AG08395 (cell line): Measurements from ENCODE around the gene CAPN11.

ENCODE experiments used
- DNase-seq: peaks from one replicate; pipeline ENCODE4 v3.0.0; 2012; ENCODE audit warnings: mixed read lengths, low spot score

CAPN11 gene

GRCh38 chr6:44214307-44214706, 55.7 kb downstream of the CAPN11 start:
- DNase-seq = no peak

GRCh38 chr6:44216677-44217331, 58.2 kb downstream of the CAPN11 start, which contains the start of gene MYMX:
Gene MYMX, plus strand, starts transcription at chr6:44216926. Its CDS starts 546 bp downstream, at chr6:44217472.
- DNase-seq = no peak

GRCh38 chr6:44217332-44218143, 58.9 kb downstream of the CAPN11 start:
- DNase-seq = no peak

GRCh38 chr6:44219053-44219814, 60.6 kb downstream of the CAPN11 start:
- DNase-seq = peak; percentile 41

- no peak for DNase-seq
Measured at GRCh38 chr6:44219815-44220784, 61.5 kb downstream of the CAPN11 start.

- no peak for DNase-seq
Measured at GRCh38 chr6:44220913-44221290, 62.3 kb downstream of the CAPN11 start.

GRCh38 chr6:44221291-44221960, 62.8 kb downstream of the CAPN11 start:
- DNase-seq = peak; percentile 75

GRCh38 chr6:44221961-44222335, 63.3 kb downstream of the CAPN11 start:
- DNase-seq = no peak

GRCh38 chr6:44222486-44223318, 64.1 kb downstream of the CAPN11 start:
- DNase-seq = no peak

GRCh38 chr6:44223319-44224028, 64.9 kb downstream of the CAPN11 start, which contains the start of gene SLC29A1:
Gene SLC29A1, plus strand, starts transcription at chr6:44223595. Its CDS starts 3,719 bp downstream, at chr6:44227314.
- peak; percentile 83 for DNase-seq

GRCh38 chr6:44224029-44224964, 65.7 kb downstream of the CAPN11 start:
- no peak for DNase-seq

- no peak for DNase-seq
Measured at GRCh38 chr6:44224965-44225305, 66.3 kb downstream of the CAPN11 start.

GRCh38 chr6:44225579-44226325, 67.1 kb downstream of the CAPN11 start:
- DNase-seq = no peak

- DNase-seq = no peak
Measured at GRCh38 chr6:44226368-44227147, 67.9 kb downstream of the CAPN11 start.

GRCh38 chr6:44227148-44227793, 68.7 kb downstream of the CAPN11 start:
- no peak for DNase-seq

- DNase-seq = no peak
Measured at GRCh38 chr6:44228031-44228430, 69.4 kb downstream of the CAPN11 start.
